Femur (tissue), 1 donor: Measurements from ENCODE around the gene RAB40B.

Experiments used
- DNase-seq: peaks from one replicate; pipeline ENCODE4 v3.0.0-alpha.2; 2017

RAB40B gene

GRCh38 chr17:82613283-82614094, 85.0 kb downstream of the RAB40B start:
- DNase-seq, result no peak

GRCh38 chr17:82611140-82612058, 87.1 kb downstream of the RAB40B start:
- DNase-seq, result no peak

DNA sequence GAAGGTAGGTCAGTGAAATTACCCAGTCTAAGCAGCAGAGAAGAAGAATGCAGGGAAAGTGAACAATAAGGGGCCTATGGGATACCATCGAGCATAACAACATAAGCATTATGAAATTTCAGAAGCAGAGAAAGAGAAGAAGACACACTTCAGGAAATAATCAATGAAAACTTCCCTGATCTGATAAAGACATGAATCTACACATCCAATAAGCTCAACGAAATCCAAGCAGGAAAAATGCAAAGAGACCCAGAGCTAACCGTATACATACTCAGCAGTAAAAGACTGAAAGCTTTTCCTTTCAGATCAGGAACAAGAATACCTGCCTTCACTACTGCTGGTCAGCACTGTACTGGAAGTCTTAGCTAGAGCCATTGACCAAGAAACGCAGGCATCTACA, 88.8 kb downstream of the RAB40B start:
- DNase-seq, result no peak

DNA sequence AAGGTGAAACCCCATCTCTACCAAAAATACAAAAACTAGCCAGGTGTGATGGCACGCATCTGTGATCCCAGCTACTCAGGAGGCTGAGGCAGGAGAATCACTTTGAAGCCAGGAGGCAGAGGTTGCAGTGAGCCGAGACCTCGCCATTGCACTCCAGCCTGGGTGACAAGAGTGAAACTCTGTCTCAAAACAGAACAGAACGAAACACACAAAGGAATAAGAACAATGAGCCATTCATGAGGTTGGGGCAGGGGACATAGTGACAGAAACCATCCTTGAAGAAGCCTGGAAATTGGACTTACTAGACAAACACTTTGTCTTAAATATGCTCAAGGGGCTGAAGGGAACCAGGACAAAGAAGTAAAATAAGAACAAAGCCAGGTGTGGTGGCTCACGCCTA, 89.7 kb downstream of the RAB40B start:
- no peak for DNase-seq

- no peak for DNase-seq
Measured at GRCh38 chr17:82605939-82606600, 92.4 kb downstream of the RAB40B start.
